Upper lobe of left lung (tissue), 6 donors: ENCODE data around the gene TFB1M. TPM values are rescaled to one million over a fixed set of nuclear protein-coding genes. Genes with fewer than 3 reads are reported as not detected.

Experiments
- ATAC-seq, 2 donors: fragments of 200-7000 bp; cut with Tn5 transposase; one replicate each; pipeline ENCODE4 v1.9.1; 2022; ENCODE audit warnings: mild to moderate bottlenecking in 2 of 2, moderate library complexity in 2 of 2; ENCODE audit not compliant: low FRiP score in 2 of 2
- DNase-seq, 2 donors: peaks; one replicate each; pipeline ENCODE4 v3.0.0-alpha.2; 2019 to 2020
- H3K27ac ChIP-seq, 4 donors: fragments of 200-600 bp; sonication (generic); one replicate each; pipeline ENCODE4 v1.5.1; 2016 to 2019
- H3K27me3 ChIP-seq, 4 donors: fragments of 200-600 bp; sonication (generic); one replicate each; pipeline ENCODE4 v1.5.1; 2017 to 2019
- H3K36me3 ChIP-seq, 4 donors: fragments of 200-600 bp; sonication (generic); one replicate each; pipeline ENCODE4 v1.5.1; 2016 to 2019
- H3K4me1 ChIP-seq, 4 donors: fragments of 200-600 bp; sonication (generic); one replicate each; pipeline ENCODE4 v1.5.1; 2018 to 2019
- H3K4me3 ChIP-seq, 4 donors: fragments of 200-600 bp; sonication (generic); one replicate each; pipeline ENCODE4 v1.5.1; 2017 to 2019; ENCODE audit warnings: mild to moderate bottlenecking in 2 of 4, moderate library complexity in 1 of 4
- H3K9me3 ChIP-seq, 4 donors: fragments of 200-600 bp; sonication (generic); one replicate each; pipeline ENCODE4 v1.5.1; 2018 to 2019
- EP300 ChIP-seq, 4 donors: sonication (generic); formaldehyde crosslinking; IDR thresholded peaks; one replicate each; pipeline ENCODE4 v1.5.1; 2017; ENCODE audit warnings: antibody characterized with exemption in 4 of 4, control low read depth in 2 of 4
- POLR2A ChIP-seq, 4 donors: fragments of 450-650 bp; IDR thresholded peaks; one replicate each; pipeline ENCODE4 v1.5.1; 2016 to 2017; ENCODE audit warnings: antibody characterized with exemption in 4 of 4, mild to moderate bottlenecking in 2 of 4
- POLR2AphosphoS5 ChIP-seq, 2 donors: sonication (generic); formaldehyde crosslinking; IDR thresholded peaks; one replicate each; pipeline ENCODE4 v1.5.1; 2017; ENCODE audit warnings: antibody characterized with exemption in 2 of 2
- WGBS, 2 donors: methylation state at CpG; one replicate each; pipeline ENCODE4 v1.1.5; 2017 to 2018; 5-methylcytosine and 5-hydroxymethylcytosine counted together
- total RNA-seq, 6 donors: library from RNA; depleted of rRNA in 4 of 6; stranded (reverse); fragments of >200 nt in 4 of 6; gene quantifications; one replicate each; pipeline versions ENCODE4 v1.1.0 to v1.2.1, GENCODE V29; 2016 to 2021
- TF ChIP-seq, protein P1 (sequence below), 6 experiments: fragments of 450-650 bp in 4 of 6; fragments of 200-600 bp in 2 of 6; sonication (generic) in 2 of 6; IDR thresholded peaks; one replicate each; pipeline ENCODE4 v1.5.1; 2016 to 2019; ENCODE audit warnings: antibody characterized with exemption in 6 of 6
- donor health status: DM: no; HTN: no; CAD: no; lungs with moderate emphysema.
- donor health status: DM: no; HTN: yes; CAD: no; lungs with severe emphysema.

The TFB1M gene
- total RNA-seq, 6 donors from 2014 or later: 4.2 to 19.6 (median 15.0) TPM

DNA sequence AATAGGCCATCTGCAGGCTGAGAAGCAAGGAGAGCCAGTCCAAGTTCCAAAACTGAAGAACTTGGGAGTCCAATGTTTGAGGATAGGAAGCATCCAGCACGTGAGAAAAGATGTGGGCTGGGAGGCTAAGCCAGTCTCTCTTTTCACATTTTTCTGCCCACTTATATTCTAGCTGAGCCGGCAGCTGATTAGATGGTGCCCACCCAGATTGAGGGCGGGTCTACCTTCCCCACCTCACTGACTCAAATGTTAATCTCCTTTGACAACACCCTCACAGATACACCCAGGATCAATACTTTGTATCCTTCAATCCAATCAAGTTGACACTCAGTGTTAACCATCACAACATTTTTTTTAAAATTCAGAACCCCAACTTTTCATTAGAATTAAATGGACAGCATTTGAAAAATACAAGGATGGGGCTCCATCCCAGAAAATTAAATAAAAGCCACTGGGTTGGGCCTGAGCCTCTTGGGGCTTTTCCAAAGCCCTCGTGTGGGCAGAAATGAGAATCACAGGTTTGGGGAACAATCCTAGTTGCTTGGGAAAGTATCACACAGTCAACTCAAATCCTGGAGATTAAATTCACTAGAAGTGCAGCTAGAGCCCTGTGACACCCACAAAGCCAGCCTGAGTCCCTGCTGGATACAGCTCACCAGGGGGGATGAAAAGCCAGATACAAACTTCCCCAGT, 48.3 kb downstream of the TFB1M start:
- Histone ChIP-seq H3K4me1 (peaks cover 0 to 4% (median 0%) of the 10 kb centered on the region in 4 donors), H3K27ac (no peak overlapping the region), H3K4me3 (no peak overlapping the region), H3K9me3 (no peaks in the 10 kb centered on the region), H3K36me3 (no peaks in the 10 kb centered on the region), H3K27me3 (no peaks in the 10 kb centered on the region)
- 91 to 95% methylated on average over 4 of the region's 4 CpGs for WGBS, 2 donors
- no peak for ATAC-seq
- no peak for TF ChIP-seq POLR2AphosphoS5 (IDR thresholded peaks at IDR 0.05)
- DNase-seq: no peak

- Histone ChIP-seq H3K4me1 (peaks cover 0 to 4% (median 0%) of the 10 kb centered on the region in 4 donors), H3K36me3 (peaks cover 0 to 8% (median 2%) of the 10 kb centered on the region in 4 donors), H3K27ac (no peak overlapping the region), H3K4me3 (no peak overlapping the region), H3K27me3 (no peaks in the 10 kb centered on the region), H3K9me3 (no peaks in the 10 kb centered on the region)
- TF ChIP-seq, protein P1, sequence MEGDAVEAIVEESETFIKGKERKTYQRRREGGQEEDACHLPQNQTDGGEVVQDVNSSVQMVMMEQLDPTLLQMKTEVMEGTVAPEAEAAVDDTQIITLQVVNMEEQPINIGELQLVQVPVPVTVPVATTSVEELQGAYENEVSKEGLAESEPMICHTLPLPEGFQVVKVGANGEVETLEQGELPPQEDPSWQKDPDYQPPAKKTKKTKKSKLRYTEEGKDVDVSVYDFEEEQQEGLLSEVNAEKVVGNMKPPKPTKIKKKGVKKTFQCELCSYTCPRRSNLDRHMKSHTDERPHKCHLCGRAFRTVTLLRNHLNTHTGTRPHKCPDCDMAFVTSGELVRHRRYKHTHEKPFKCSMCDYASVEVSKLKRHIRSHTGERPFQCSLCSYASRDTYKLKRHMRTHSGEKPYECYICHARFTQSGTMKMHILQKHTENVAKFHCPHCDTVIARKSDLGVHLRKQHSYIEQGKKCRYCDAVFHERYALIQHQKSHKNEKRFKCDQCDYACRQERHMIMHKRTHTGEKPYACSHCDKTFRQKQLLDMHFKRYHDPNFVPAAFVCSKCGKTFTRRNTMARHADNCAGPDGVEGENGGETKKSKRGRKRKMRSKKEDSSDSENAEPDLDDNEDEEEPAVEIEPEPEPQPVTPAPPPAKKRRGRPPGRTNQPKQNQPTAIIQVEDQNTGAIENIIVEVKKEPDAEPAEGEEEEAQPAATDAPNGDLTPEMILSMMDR (IDR thresholded peaks at IDR 0.05): no peak
- TF ChIP-seq POLR2A (IDR thresholded peaks at IDR 0.05) (no peak), POLR2AphosphoS5 (IDR thresholded peaks at IDR 0.05) (no peak), EP300 (IDR thresholded peaks at IDR 0.05) (no peak)
- ATAC-seq (no peak), DNase-seq (peak in 1 of 2 donors; percentile 50)
- 79 to 80% methylated on average over 3 to 9 of the region's 9 CpGs for WGBS, 2 donors
Measured at GRCh38 chr6:155264693-155265320, 49.5 kb downstream of the TFB1M start.

- Histone ChIP-seq H3K9me3 (no peaks in the 10 kb centered on the region), H3K4me3 (no peak within 1 kb of the TSS), H3K36me3 (peaks cover 0 to 21% (median 10%) of the 10 kb centered on the region in 4 donors), H3K27ac (no peak within 1 kb of the TSS), H3K4me1 (peaks cover 0 to 4% (median 0%) of the 10 kb centered on the region in 4 donors), H3K27me3 (no peaks in the 10 kb centered on the region)
- DNase-seq: no peak
- 84% methylated on average over 10 of the region's 10 CpGs for WGBS, 2 donors
- ATAC-seq: no peak
- no peak for TF ChIP-seq POLR2A (IDR thresholded peaks at IDR 0.05)
- TF ChIP-seq, protein P1 (IDR thresholded peaks at IDR 0.05): no peak
- no peak for TF ChIP-seq EP300 (IDR thresholded peaks at IDR 0.05)
- no peak for TF ChIP-seq POLR2AphosphoS5 (IDR thresholded peaks at IDR 0.05)
Measured at GRCh38 chr6:155263373-155264063, 50.8 kb downstream of the TFB1M start, which contains the start of gene CLDN20. TSS of gene CLDN20 (plus strand) at chr6:155264013. CDS start at chr6:155275720, 11,707 bp downstream.

DNA sequence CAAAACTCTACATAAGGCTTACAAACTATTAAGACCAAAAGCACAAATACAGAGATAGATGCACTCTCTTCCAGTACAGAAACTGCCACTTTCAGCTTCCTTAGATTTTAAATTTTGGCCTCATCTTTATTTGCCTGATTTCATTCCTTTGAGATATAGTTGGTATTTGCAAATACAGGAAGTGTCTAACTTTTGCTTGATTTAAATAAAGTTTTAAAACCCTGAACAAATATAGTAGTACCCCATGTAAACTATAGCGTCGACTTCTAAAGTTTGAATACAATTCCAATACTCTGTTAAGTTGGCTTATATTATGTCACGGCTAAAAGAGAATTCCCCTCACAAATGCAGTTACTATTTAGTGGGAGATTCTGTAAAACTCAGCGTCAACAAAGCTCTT, 51.6 kb downstream of the TFB1M start:
- ATAC-seq: no peak
- H3K4me1 ChIP-seq: no peaks in the 10 kb centered on the region
- no peak overlapping the region for H3K4me3 ChIP-seq
- DNase-seq: no peak
- no peak overlapping the region for H3K27ac ChIP-seq
- H3K36me3 ChIP-seq: peaks cover 0 to 30% (median 10%) of the 10 kb centered on the region in 4 donors
- no peaks in the 10 kb centered on the region for H3K27me3 ChIP-seq
- H3K9me3 ChIP-seq: no peaks in the 10 kb centered on the region
- 96 to 99% methylated on average over 4 of the region's 4 CpGs for WGBS, 2 donors
- TF ChIP-seq POLR2A (IDR thresholded peaks at IDR 0.05) (no peak), POLR2AphosphoS5 (IDR thresholded peaks at IDR 0.05) (no peak), EP300 (IDR thresholded peaks at IDR 0.05) (no peak)
- TF ChIP-seq, protein P1 (IDR thresholded peaks at IDR 0.05): no peak
